Liver (tissue), 9 donors: ENCODE data around the gene DNAH10. TPM values are rescaled to one million over a fixed set of nuclear protein-coding genes. Genes with fewer than 3 reads are reported as not detected.

Experiments
- DNase-seq: peaks from one replicate; pipeline ENCODE4 v3.0.0-alpha.2; 2017; ENCODE audit warnings: low spot score
- H3K27ac ChIP-seq, 2 donors: one replicate each; pipeline ENCODE4 v1.7.0; 2013; ENCODE audit warnings: inconsistent platforms in 2 of 2, low read length in 2 of 2, control low read depth in 1 of 2, low read depth in 1 of 2, mild to moderate bottlenecking in 1 of 2
- H3K27me3 ChIP-seq, 4 donors: one replicate each; pipeline versions ENCODE4 v1.6.1 to v1.7.0; 2013; ENCODE audit warnings: low read length in 3 of 4, inconsistent platforms in 1 of 4, mild to moderate bottlenecking in 1 of 4, moderate library complexity in 1 of 4; ENCODE audit not compliant: control insufficient read depth in 4 of 4, insufficient read depth in 4 of 4
- H3K36me3 ChIP-seq, 4 donors: one replicate each; pipeline versions ENCODE4 v1.6.1 to v1.7.0; 2013; ENCODE audit warnings: low read length in 3 of 4, mild to moderate bottlenecking in 3 of 4, low read depth in 1 of 4, moderate library complexity in 1 of 4; ENCODE audit not compliant: control insufficient read depth in 4 of 4, insufficient read depth in 3 of 4
- H3K4me1 ChIP-seq, 4 donors: one replicate each; pipeline versions ENCODE4 v1.6.1 to v1.7.0; 2013; ENCODE audit warnings: low read length in 3 of 4, mild to moderate bottlenecking in 3 of 4, moderate library complexity in 1 of 4; ENCODE audit not compliant: control insufficient read depth in 4 of 4, insufficient read depth in 4 of 4
- H3K4me3 ChIP-seq, 3 donors: one replicate each; pipeline versions ENCODE4 v1.6.1 to v1.7.0; 2013; ENCODE audit warnings: low read length in 3 of 3, control low read depth in 1 of 3, low read depth in 1 of 3, mild to moderate bottlenecking in 1 of 3
- H3K9ac ChIP-seq, 2 donors: one replicate each; pipeline ENCODE4 v1.7.0; 2013; ENCODE audit warnings: low read length in 2 of 2, mild to moderate bottlenecking in 2 of 2, moderate library complexity in 2 of 2, control low read depth in 1 of 2, low read depth in 1 of 2
- H3K9me3 ChIP-seq, 4 donors: one replicate each; pipeline versions ENCODE4 v1.6.1 to v1.7.0; 2013; ENCODE audit warnings: low read length in 3 of 4; ENCODE audit not compliant: control insufficient read depth in 4 of 4
- EGR1 ChIP-seq, 2 donors: IDR thresholded peaks; 2 replicates each; pipeline ENCODE4 v1.6.1; 2016 to 2018; ENCODE audit warnings: antibody characterized with exemption in 2 of 2, low read depth in 2 of 2
- FOXA1 ChIP-seq: IDR thresholded peaks from 2 replicates; pipeline ENCODE4 v1.6.1; 2016; ENCODE audit warnings: antibody characterized with exemption
- FOXA2 ChIP-seq: IDR thresholded peaks from 2 replicates; pipeline ENCODE4 v1.6.1; 2016; ENCODE audit warnings: antibody characterized with exemption
- GABPA ChIP-seq, 2 donors: IDR thresholded peaks in 1 of 2; conservative IDR thresholded peaks in 1 of 2; 2 replicates each; pipeline ENCODE4 v1.6.1; 2016; ENCODE audit warnings: antibody characterized with exemption in 2 of 2, mild to moderate bottlenecking in 1 of 2, moderate library complexity in 1 of 2
- HNF4A ChIP-seq, 2 donors: conservative IDR thresholded peaks; 2 replicates each; pipeline ENCODE4 v1.6.1; 2016; ENCODE audit warnings: antibody characterized with exemption in 2 of 2, mild to moderate bottlenecking in 2 of 2
- HNF4G ChIP-seq: IDR thresholded peaks from 2 replicates; pipeline ENCODE4 v1.6.1; 2016; ENCODE audit warnings: antibody characterized with exemption
- JUND ChIP-seq, 2 donors: IDR thresholded peaks; 2 replicates each; pipeline ENCODE4 v1.6.1; 2016; ENCODE audit warnings: antibody characterized with exemption in 2 of 2
- NR2F2 ChIP-seq: IDR thresholded peaks from 2 replicates; pipeline ENCODE4 v1.6.1; 2016; ENCODE audit warnings: antibody characterized with exemption
- RAD21 ChIP-seq, 2 donors: IDR thresholded peaks; 2 replicates each; pipeline ENCODE4 v1.6.1; 2016; ENCODE audit warnings: antibody characterized with exemption in 2 of 2, mild to moderate bottlenecking in 2 of 2
- RXRA ChIP-seq, 2 donors: IDR thresholded peaks; 2 replicates each; pipeline ENCODE4 v1.6.1; 2017 to 2018; ENCODE audit warnings: antibody characterized with exemption in 2 of 2, mild to moderate bottlenecking in 1 of 2
- SP1 ChIP-seq: IDR thresholded peaks from 2 replicates; pipeline ENCODE4 v1.6.1; 2018; ENCODE audit warnings: antibody characterized with exemption, mild to moderate bottlenecking
- TAF1 ChIP-seq: conservative IDR thresholded peaks from 2 replicates; pipeline ENCODE4 v1.6.1; 2016; ENCODE audit warnings: antibody characterized with exemption, mild to moderate bottlenecking
- YY1 ChIP-seq: IDR thresholded peaks from 2 replicates; pipeline ENCODE4 v1.6.1; 2016; ENCODE audit warnings: antibody characterized with exemption, mild to moderate bottlenecking
- WGBS: extraction: QIAGEN DNeasy Blood & Tissue Kit; methylation state at CpG from one replicate; pipeline ENCODE4 v1.1.7; 2013; 5-methylcytosine and 5-hydroxymethylcytosine counted together
- polyA plus RNA-seq, 2 donors: library from polyadenylated mRNA; stranded (reverse) in 1 of 2; unstranded in 1 of 2; fragments of 200-250 nt in 1 of 2; fragments of >200 nt in 1 of 2; fragmentation: Nextera tagmentation in 1 of 2; extraction: Ambion mirVana in 1 of 2; gene quantifications; one replicate each; pipeline versions ENCODE4 v1.2.1 to v1.2.3, GENCODE V29; 2013 to 2015
- total RNA-seq, 2 donors: library from RNA; depleted of rRNA; stranded (reverse); fragments of >200 nt; gene quantifications; one replicate each; pipeline ENCODE4 v1.2.3, GENCODE V29; 2014
- TF ChIP-seq, protein P1 (sequence below): IDR thresholded peaks from 2 replicates; pipeline ENCODE4 v1.6.1; 2016; ENCODE audit warnings: antibody characterized with exemption
- TF ChIP-seq, protein P2 (sequence below): IDR thresholded peaks from 2 replicates; pipeline ENCODE4 v1.6.1; 2016; ENCODE audit warnings: antibody characterized with exemption
- TF ChIP-seq, protein P3 (sequence below): IDR thresholded peaks from 2 replicates; pipeline ENCODE4 v1.6.1; 2016; ENCODE audit warnings: antibody characterized with exemption, mild to moderate bottlenecking
- TF ChIP-seq, protein P4 (sequence below): IDR thresholded peaks from 2 replicates; pipeline ENCODE4 v1.6.1; 2016; ENCODE audit warnings: antibody characterized with exemption
- donor health status: healthy.
- donor health status: healthy.
- donor health status: healthy.
- donor health status: healthy.
- donor health status: healthy.

DNAH10 gene
- total and polyA plus RNA-seq, 4 donors = 0.05 to 0.47 (median 0.07) TPM

DNA sequence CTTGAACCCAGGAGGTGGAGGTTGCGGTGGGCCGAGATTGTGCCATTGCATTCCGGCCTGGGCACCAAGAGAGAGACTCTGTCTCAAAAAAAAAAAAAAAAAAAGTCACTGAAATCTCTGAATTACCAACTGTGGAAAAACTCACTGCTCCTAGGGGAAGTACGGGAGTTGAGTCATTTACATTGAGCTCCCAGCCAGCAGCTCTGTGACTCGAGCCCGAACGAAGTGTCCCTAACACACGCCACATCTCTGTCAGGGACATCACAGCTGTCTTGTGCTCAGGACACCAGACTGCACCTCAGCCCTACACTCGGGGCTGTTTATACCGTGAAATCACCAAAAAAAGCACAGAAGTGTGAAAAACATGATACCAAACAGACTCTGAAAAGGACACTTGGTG lies 28.9 kb upstream of the DNAH10 start:
- TF ChIP-seq SP1 = no peak
- no peak for TF ChIP-seq RXRA (IDR thresholded peaks at IDR 0.05)
- TF ChIP-seq, protein P1, sequence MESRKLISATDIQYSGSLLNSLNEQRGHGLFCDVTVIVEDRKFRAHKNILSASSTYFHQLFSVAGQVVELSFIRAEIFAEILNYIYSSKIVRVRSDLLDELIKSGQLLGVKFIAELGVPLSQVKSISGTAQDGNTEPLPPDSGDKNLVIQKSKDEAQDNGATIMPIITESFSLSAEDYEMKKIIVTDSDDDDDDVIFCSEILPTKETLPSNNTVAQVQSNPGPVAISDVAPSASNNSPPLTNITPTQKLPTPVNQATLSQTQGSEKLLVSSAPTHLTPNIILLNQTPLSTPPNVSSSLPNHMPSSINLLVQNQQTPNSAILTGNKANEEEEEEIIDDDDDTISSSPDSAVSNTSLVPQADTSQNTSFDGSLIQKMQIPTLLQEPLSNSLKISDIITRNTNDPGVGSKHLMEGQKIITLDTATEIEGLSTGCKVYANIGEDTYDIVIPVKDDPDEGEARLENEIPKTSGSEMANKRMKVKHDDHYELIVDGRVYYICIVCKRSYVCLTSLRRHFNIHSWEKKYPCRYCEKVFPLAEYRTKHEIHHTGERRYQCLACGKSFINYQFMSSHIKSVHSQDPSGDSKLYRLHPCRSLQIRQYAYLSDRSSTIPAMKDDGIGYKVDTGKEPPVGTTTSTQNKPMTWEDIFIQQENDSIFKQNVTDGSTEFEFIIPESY = no peak
- no peak for TF ChIP-seq EGR1 (IDR thresholded peaks at IDR 0.05; ENCODE audit: low read depth in 2 of 2)
- TF ChIP-seq GABPA (IDR thresholded peaks at IDR 0.05 in 1 of 2, conservative IDR thresholded peaks at IDR 0.05 in 1 of 2) = no peak
- no peak for TF ChIP-seq FOXA1
- TF ChIP-seq RAD21 (IDR thresholded peaks at IDR 0.05) = no peak
- TF ChIP-seq NR2F2 = no peak
- TF ChIP-seq, protein P2, sequence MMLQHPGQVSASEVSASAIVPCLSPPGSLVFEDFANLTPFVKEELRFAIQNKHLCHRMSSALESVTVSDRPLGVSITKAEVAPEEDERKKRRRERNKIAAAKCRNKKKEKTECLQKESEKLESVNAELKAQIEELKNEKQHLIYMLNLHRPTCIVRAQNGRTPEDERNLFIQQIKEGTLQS = no peak
- no peak for TF ChIP-seq HNF4A (conservative IDR thresholded peaks at IDR 0.05)
- no peak for TF ChIP-seq YY1
- TF ChIP-seq JUND (IDR thresholded peaks at IDR 0.05) = no peak
- TF ChIP-seq, protein P3, sequence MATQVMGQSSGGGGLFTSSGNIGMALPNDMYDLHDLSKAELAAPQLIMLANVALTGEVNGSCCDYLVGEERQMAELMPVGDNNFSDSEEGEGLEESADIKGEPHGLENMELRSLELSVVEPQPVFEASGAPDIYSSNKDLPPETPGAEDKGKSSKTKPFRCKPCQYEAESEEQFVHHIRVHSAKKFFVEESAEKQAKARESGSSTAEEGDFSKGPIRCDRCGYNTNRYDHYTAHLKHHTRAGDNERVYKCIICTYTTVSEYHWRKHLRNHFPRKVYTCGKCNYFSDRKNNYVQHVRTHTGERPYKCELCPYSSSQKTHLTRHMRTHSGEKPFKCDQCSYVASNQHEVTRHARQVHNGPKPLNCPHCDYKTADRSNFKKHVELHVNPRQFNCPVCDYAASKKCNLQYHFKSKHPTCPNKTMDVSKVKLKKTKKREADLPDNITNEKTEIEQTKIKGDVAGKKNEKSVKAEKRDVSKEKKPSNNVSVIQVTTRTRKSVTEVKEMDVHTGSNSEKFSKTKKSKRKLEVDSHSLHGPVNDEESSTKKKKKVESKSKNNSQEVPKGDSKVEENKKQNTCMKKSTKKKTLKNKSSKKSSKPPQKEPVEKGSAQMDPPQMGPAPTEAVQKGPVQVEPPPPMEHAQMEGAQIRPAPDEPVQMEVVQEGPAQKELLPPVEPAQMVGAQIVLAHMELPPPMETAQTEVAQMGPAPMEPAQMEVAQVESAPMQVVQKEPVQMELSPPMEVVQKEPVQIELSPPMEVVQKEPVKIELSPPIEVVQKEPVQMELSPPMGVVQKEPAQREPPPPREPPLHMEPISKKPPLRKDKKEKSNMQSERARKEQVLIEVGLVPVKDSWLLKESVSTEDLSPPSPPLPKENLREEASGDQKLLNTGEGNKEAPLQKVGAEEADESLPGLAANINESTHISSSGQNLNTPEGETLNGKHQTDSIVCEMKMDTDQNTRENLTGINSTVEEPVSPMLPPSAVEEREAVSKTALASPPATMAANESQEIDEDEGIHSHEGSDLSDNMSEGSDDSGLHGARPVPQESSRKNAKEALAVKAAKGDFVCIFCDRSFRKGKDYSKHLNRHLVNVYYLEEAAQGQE = no peak
- peaks cover 9 to 52% (median 34%) of the 10 kb centered on the region in 4 donors for H3K36me3 ChIP-seq
- WGBS = 86% methylated on average over 10 of the region's 10 CpGs

DNA sequence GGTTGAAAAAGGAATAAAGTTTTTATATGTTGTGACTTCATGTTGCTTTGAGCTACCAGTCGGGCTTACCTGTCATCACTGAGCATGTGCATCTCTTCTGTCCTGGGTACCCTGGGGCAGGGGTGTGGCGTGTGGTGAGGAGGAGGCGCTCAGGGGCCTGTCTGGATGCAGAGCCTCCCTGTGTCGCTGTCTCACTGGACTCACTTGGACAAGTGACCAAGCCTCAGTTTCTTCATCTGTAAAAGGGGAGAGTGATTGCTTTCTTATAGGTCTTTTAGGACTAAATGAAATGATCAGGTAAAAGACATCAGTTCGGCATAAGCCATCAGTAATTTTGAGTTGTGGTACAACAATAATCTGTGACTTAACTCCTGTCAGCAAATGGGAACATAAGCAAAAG lies 27.8 kb upstream of the DNAH10 start:
- no peak for TF ChIP-seq SP1
- TF ChIP-seq, protein P2 = no peak
- TF ChIP-seq RXRA (IDR thresholded peaks at IDR 0.05) = no peak
- no peak for TF ChIP-seq TAF1
- no peak for TF ChIP-seq NR2F2
- TF ChIP-seq RAD21 (IDR thresholded peaks at IDR 0.05) = no peak
- TF ChIP-seq JUND (IDR thresholded peaks at IDR 0.05) = no peak
- TF ChIP-seq, protein P4, sequence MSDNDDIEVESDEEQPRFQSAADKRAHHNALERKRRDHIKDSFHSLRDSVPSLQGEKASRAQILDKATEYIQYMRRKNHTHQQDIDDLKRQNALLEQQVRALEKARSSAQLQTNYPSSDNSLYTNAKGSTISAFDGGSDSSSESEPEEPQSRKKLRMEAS = no peak
- no peak for TF ChIP-seq HNF4G
- TF ChIP-seq EGR1 (IDR thresholded peaks at IDR 0.05; ENCODE audit: low read depth in 2 of 2) = no peak
- TF ChIP-seq YY1 = no peak
- TF ChIP-seq, protein P1 = no peak
- TF ChIP-seq GABPA (IDR thresholded peaks at IDR 0.05 in 1 of 2, conservative IDR thresholded peaks at IDR 0.05 in 1 of 2) = no peak
- no peak for TF ChIP-seq FOXA2
- TF ChIP-seq, protein P3 = no peak
- no peak for TF ChIP-seq HNF4A (conservative IDR thresholded peaks at IDR 0.05)

More for the DNA sequence above, 28.9 kb upstream of the DNAH10 start:
- Histone ChIP-seq H3K27ac (no peak overlapping the region), H3K4me1 (no peaks in the 10 kb centered on the region), H3K27me3 (no peaks in the 10 kb centered on the region), H3K9me3 (no peaks in the 10 kb centered on the region), H3K4me3 (no peak overlapping the region), H3K9ac (no peak overlapping the region)
- DNase-seq = no peak

More for the DNA sequence above, 27.8 kb upstream of the DNAH10 start:
- WGBS = 77% methylated on average over 5 of the region's 5 CpGs
- no peak overlapping the region for H3K4me3 ChIP-seq
- no peak overlapping the region for H3K27ac ChIP-seq
- H3K9me3 ChIP-seq = no peaks in the 10 kb centered on the region
- H3K27me3 ChIP-seq = no peaks in the 10 kb centered on the region
- H3K36me3 ChIP-seq = peaks cover 9 to 56% (median 38%) of the 10 kb centered on the region in 4 donors
- no peak for DNase-seq
- no peak overlapping the region for H3K9ac ChIP-seq
- H3K4me1 ChIP-seq = no peaks in the 10 kb centered on the region
